ENCODE data around the gene NBPF3. TPM values are rescaled to one million over a fixed set of nuclear protein-coding genes. Genes with fewer than 3 reads are reported as not detected.

NBPF3 gene
- total RNA-seq, 4 donors from 2014 or later, result 8.9 to 14.3 (median 12.1) TPM

DNA sequence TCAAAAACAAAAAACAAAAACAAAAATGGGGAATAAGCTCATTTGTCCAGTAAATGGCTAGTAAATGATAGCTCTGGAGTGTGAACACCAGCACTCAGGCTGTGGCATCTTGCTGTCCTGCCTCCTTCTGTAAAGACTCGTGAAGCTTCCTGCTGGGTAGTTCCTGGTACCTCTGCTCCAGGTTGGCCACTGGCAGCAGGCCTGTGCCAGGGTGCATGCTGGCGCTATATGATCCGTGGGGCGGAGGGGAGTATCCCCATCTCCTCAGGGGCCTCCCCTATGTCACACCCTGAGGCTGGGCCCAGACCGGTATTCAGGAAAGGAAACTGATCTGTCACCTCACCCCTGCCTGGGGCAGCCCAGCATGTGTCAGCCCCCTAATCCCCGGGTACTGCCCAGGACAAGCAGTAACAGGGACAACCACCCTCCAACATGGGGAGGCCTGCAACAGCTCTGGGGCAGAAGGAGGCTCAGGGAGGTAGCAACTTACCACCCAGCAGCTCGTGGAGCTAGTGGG is 83.4 kb downstream of the NBPF3 start:
- TF ChIP-seq, protein P1, sequence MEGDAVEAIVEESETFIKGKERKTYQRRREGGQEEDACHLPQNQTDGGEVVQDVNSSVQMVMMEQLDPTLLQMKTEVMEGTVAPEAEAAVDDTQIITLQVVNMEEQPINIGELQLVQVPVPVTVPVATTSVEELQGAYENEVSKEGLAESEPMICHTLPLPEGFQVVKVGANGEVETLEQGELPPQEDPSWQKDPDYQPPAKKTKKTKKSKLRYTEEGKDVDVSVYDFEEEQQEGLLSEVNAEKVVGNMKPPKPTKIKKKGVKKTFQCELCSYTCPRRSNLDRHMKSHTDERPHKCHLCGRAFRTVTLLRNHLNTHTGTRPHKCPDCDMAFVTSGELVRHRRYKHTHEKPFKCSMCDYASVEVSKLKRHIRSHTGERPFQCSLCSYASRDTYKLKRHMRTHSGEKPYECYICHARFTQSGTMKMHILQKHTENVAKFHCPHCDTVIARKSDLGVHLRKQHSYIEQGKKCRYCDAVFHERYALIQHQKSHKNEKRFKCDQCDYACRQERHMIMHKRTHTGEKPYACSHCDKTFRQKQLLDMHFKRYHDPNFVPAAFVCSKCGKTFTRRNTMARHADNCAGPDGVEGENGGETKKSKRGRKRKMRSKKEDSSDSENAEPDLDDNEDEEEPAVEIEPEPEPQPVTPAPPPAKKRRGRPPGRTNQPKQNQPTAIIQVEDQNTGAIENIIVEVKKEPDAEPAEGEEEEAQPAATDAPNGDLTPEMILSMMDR (IDR thresholded peaks at IDR 0.05; ENCODE audit: low read depth), result no peak

DNA sequence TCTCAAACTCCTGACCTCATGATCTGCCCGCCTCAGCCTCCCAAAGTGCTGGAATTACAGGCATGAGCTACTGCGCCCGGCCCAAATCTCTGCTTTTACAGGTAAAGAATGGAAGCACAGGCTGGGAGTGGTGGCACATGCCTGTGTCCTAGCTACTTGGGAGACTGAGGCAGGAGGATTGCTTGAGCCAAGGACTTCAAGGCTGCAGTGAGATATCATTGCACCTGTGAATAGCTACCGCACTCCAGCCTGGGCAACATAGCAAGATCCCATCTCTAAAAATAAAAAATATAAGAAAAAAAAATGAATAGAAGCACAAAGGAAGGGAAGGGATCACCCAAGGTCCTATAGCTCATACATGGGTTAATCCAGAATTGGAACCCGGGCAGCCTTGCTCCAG is 84.3 kb downstream of the NBPF3 start:
- TF ChIP-seq, protein P1 (IDR thresholded peaks at IDR 0.05; ENCODE audit: low read depth), result no peak

DNA sequence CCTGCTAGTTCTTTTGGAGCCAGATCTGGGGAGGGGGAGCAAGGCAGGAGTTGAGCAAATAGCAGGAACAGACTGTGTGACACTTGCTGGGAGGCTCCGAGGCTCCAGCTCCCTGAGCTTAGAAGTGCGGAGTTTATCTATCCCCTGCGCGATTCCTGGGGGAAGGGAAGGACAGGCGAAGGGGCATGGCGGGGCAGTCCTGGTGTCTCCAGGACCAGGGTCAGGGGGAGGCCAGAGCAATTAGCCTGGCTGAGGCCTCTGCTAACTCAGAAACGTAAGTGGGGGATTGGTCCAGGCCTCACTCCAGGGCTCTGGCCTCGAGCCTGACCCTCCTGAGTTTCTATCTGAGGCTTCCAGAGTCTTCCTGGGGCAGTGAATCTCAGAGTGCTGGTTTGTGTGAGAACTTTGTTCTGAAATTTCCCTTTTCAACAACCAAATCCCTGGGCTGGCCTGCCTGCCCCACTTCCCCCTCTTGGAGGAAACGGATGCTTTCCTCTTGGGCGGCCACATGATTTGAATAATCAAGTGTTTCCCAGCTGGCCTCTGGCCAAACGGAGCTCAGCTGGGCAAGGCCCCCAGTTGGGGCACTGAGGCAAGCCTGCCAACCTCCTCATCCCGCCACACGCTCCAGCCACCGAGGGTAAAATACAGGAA is 84.9 kb downstream of the NBPF3 start:
- TF ChIP-seq, protein P1 (IDR thresholded peaks at IDR 0.05; ENCODE audit: low read depth), result no peak

DNA sequence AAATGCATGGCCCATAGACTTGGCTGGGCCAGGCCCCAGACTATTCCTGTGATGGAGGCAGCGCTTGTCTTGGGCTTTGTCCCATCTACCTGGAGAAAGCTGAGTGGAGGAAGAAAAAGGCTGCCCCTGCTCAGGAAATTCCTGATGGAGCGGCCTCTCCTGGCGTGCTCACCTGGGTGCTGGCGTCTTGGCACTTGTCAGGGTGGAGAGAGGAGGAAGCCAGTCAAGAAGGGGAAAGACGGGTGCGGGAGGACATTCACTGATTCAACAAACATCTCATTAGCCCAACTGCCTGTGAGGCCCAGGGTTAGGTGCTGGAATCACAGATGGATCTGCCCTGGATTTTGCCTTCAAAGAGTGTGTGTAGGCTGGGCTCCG is 85.4 kb downstream of the NBPF3 start:
- TF ChIP-seq, protein P1 (IDR thresholded peaks at IDR 0.05; ENCODE audit: low read depth), result no peak

DNA sequence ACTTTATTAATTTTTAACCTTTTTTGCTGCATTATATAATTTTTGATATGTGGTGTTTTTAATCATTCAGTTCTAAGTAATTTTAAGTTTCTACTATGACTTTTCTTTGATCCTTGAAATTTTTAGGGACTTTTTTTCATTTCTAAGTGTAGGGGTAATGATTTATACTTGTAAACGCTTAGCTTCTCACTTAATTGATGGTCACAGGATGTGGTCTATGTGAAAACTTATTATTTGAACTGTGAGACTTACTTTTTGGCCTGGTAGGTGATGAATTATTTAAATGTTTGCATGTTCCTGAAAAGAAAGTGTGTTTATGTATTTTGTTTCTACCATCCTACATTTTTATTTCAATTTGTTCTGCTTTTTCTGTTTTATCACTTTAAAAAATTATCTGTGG is 86.5 kb downstream of the NBPF3 start:
- TF ChIP-seq, protein P1 (IDR thresholded peaks at IDR 0.05; ENCODE audit: low read depth), result no peak

DNA sequence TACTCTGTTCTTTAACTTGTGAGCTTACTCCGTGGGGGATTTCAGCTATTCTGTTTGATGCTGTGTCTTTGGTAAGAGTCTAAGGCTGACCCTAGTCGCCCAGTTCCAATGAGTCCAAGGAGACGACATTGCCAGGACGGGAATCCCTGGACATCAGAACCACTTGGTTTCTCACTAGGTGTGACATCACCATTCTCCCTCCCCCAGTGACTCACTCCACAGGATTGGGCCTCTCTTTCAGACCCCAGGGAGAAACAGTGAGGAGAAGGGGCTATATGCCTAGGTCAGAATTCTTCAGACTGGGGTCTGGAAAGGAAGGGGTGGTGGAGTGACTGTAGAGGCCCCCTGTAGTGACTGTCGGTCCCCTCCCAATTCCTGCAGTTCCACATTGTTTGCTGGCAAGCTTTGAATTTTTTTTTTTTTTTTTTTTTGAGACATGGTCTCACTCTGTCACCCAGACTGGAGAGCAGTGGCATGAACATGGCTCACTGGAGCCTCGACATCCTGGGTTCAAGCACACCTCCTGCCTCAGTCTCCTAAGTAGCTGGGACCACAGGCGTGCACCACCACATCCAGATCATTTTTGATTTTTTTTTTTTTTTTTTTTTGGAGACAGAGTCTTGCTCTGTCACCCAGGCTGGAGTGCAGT is 90.6 kb downstream of the NBPF3 start:
- TF ChIP-seq, protein P1 (IDR thresholded peaks at IDR 0.05; ENCODE audit: low read depth), result no peak

DNA sequence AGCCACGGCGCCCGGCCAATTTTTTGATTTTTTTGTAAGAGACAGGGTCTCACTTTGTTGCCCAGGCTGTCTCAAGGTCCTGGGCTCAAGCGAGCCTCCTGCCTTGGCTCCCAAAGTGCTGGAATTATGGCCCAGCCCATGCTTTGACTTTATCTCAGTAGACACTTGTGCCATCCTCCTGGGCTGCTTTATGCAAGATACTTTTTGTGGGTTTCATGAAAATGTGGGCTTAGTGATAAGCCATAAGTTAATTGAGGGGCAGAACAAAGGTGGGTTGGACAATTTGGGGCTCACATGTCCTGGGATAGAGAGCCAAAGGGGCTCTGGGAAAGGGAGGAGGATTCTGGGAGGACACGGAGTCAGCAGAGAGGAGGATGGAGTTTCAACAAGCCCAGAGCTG is 91.3 kb downstream of the NBPF3 start:
- TF ChIP-seq, protein P1 (IDR thresholded peaks at IDR 0.05; ENCODE audit: low read depth), result no peak
